ENCODE data around the gene KRT10. TPM values are rescaled to one million over a fixed set of nuclear protein-coding genes. Genes with fewer than 3 reads are reported as not detected.

The KRT10 gene
- total RNA-seq (2022; extraction: Qiagen RNA extraction; ENCODE audit: low read depth): 80.9 to 125 TPM (median 111 TPM) in 5 replicates

DNA sequence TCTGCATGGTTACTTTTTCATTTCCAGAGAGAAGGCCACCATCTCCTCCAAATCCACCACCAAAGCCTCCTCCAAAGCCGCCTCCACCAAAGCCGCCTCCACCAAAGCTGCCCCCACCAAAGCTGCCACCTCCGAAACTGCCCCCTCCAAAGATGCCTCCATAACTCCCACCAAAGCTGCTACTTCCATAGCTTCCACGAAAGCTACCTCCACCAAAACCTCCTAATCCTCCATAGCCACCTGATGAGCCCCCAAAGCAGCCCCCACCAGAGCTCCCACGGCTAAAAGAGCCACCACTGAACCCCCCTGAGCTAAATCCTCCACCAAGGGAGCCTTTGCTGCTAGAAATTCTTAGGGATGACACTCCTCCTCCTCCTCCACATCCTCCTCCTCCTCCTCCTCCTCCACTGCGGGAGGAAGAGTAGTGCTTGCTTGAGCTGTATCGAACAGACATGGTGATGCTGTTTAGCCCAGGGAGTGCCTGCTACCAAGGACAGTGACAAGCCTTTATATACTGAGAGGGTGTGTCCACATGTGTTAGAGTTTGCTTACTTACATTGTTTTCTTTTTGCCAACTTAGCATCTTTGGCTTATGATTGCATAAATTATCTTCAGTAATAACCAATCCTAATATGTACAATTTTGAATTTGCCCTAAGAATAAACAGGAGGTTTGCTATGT is at the start of gene KRT10:
TSS of gene KRT10 (minus strand) at position 483 of the 681 bp plus-strand sequence. CDS start at position 454, 29 bp downstream.

GRCh38 chr17:40866838-40867237 is 44.4 kb upstream of the KRT10 start, which contains the start of gene KRT12:
KRT12 (minus strand) TSS chr17:40867223; CDS start chr17:40867186, 37 bp downstream.

GRCh38 chr17:40799859-40800258 is 22.6 kb downstream of the KRT10 start, which contains the start of gene KRT28:
KRT28 (minus strand) TSS chr17:40799959; CDS start chr17:40799893, 66 bp downstream.

DNA sequence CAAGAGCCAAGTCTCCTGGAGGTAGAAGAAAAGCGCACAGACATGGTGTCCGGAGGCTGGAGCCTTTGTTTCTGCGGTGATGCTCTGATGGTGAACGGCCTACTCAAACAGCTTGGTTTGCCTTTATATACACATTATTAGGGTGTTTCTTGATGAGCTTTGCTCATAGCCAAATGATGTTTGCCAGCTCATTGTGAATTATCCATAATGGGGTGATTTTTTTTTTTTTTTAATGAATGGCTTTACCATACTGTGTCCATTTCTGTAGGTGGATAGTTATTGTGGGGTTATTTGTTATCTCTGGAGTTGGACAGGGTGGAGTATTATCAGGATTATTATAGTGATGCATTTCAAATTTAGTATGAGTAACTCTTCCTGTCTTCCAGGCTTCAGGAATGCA is 40.0 kb downstream of the KRT10 start, which contains the start of gene KRT27:
TSS of gene KRT27 (minus strand) at position 101 of the 400 bp plus-strand sequence. CDS start at position 44, 57 bp downstream.

GRCh38 chr17:40772101-40772500 is 50.3 kb downstream of the KRT10 start, which contains the start of gene KRT26:
KRT26 (minus strand) TSS chr17:40772201; CDS start chr17:40772113, 88 bp downstream.

Other genes with a start within 250 kb of the KRT10 start
- 98.5 to 122 TPM (median 119 TPM) in 5 replicates for gene SMARCE1, start 174.8 kb downstream of the KRT10 start, total RNA-seq (2022; extraction: Qiagen RNA extraction; ENCODE audit: low read depth)
- gene KRT222, start 157.4 kb downstream of the KRT10 start, total RNA-seq (2022; extraction: Qiagen RNA extraction; ENCODE audit: low read depth): 0.39 to 0.61 TPM (median 0.47 TPM) in 5 replicates
- not detected in 5 replicates for gene KRT24, start 118.9 kb downstream of the KRT10 start, total RNA-seq (2022; extraction: Qiagen RNA extraction; ENCODE audit: low read depth)
- not detected in 5 replicates for gene KRT25, start 67.3 kb downstream of the KRT10 start, total RNA-seq (2022; extraction: Qiagen RNA extraction; ENCODE audit: low read depth)
- gene KRT26, start 50.4 kb downstream of the KRT10 start, total RNA-seq (2022; extraction: Qiagen RNA extraction; ENCODE audit: low read depth): not detected in 5 replicates
- gene KRT27, start 40.1 kb downstream of the KRT10 start, total RNA-seq (2022; extraction: Qiagen RNA extraction; ENCODE audit: low read depth): not detected in 5 replicates
- gene KRT28, start 22.7 kb downstream of the KRT10 start, total RNA-seq (2022; extraction: Qiagen RNA extraction; ENCODE audit: low read depth): not detected in 5 replicates
- gene KRT12, start 44.6 kb upstream of the KRT10 start, total RNA-seq (2022; extraction: Qiagen RNA extraction; ENCODE audit: low read depth): not detected in 5 replicates
- 0.29 to 0.47 TPM (median 0.32 TPM) in 5 replicates for gene KRT20, start 62.6 kb upstream of the KRT10 start, total RNA-seq (2022; extraction: Qiagen RNA extraction; ENCODE audit: low read depth)
- gene KRT23, start 115.0 kb upstream of the KRT10 start, total RNA-seq (2022; extraction: Qiagen RNA extraction; ENCODE audit: low read depth): 0.09 to 0.18 TPM (median 0.10 TPM) in 3 of 5 replicates, not detected in the others
- not detected in 5 replicates for gene KRT39, start 144.3 kb upstream of the KRT10 start, total RNA-seq (2022; extraction: Qiagen RNA extraction; ENCODE audit: low read depth)
- gene KRT40, start 161.7 kb upstream of the KRT10 start, total RNA-seq (2022; extraction: Qiagen RNA extraction; ENCODE audit: low read depth): not detected in 5 replicates
- not detected in 5 replicates for gene KRTAP3-3, start 171.6 kb upstream of the KRT10 start, total RNA-seq (2022; extraction: Qiagen RNA extraction; ENCODE audit: low read depth)
- 0.26 to 0.35 TPM (median 0.34 TPM) in 3 of 5 replicates, not detected in the others for gene KRTAP3-2, start 177.3 kb upstream of the KRT10 start, total RNA-seq (2022; extraction: Qiagen RNA extraction; ENCODE audit: low read depth)
- gene KRTAP3-1, start 186.5 kb upstream of the KRT10 start, total RNA-seq (2022; extraction: Qiagen RNA extraction; ENCODE audit: low read depth): not detected in 5 replicates
- 0.08 TPM in 1 of 5 replicates, not detected in the others for gene KRTAP1-5, start 204.6 kb upstream of the KRT10 start, total RNA-seq (2022; extraction: Qiagen RNA extraction; ENCODE audit: low read depth)
- not detected in 5 replicates for gene KRTAP1-4, start 207.6 kb upstream of the KRT10 start, total RNA-seq (2022; extraction: Qiagen RNA extraction; ENCODE audit: low read depth)
- not detected in 5 replicates for gene KRTAP1-3, start 212.3 kb upstream of the KRT10 start, total RNA-seq (2022; extraction: Qiagen RNA extraction; ENCODE audit: low read depth)
- gene KRTAP1-1, start 218.8 kb upstream of the KRT10 start, total RNA-seq (2022; extraction: Qiagen RNA extraction; ENCODE audit: low read depth): not detected in 5 replicates
- gene KRTAP2-1, start 224.7 kb upstream of the KRT10 start, total RNA-seq (2022; extraction: Qiagen RNA extraction; ENCODE audit: low read depth): not detected in 5 replicates
- not detected in 5 replicates for gene KRTAP2-2, start 232.6 kb upstream of the KRT10 start, total RNA-seq (2022; extraction: Qiagen RNA extraction; ENCODE audit: low read depth)
- 0.12 to 0.13 TPM in 2 of 5 replicates, not detected in the others for gene KRTAP2-3, start 237.5 kb upstream of the KRT10 start, total RNA-seq (2022; extraction: Qiagen RNA extraction; ENCODE audit: low read depth)
- not detected in 5 replicates for gene KRTAP2-4, start 243.3 kb upstream of the KRT10 start, total RNA-seq (2022; extraction: Qiagen RNA extraction; ENCODE audit: low read depth)

Measured in A549 treated with DMSO at 1 μM for 4 hours (cell line).